ENCODE results near the gene RINT1. TPM values are rescaled to one million over a fixed set of nuclear protein-coding genes. Genes with fewer than 3 reads are reported as not detected.

The RINT1 gene
- total and polyA plus RNA-seq, 2 of the 13 experiments (the other 11 are each of a cell fraction or from before 2014, with no cell fraction given) = 14.7 to 19.3 TPM

- TF ChIP-seq NFAT5 (CRISPR knock-in tag; IDR thresholded peaks at IDR 0.05) (peak; percentile 87), ZBTB25 (CRISPR knock-in tag; IDR thresholded peaks at IDR 0.05) (no peak; the same call in 1 of the 2 replicates), ZNF609 (CRISPR knock-in tag; IDR thresholded peaks at IDR 0.05; ENCODE audit: borderline replicate concordance) (no peak; the same call in 1 of the 2 replicates), PPARG (CRISPR knock-in tag; conservative IDR thresholded peaks at IDR 0.05) (no peak), ZNF800 (CRISPR knock-in tag; IDR thresholded peaks at IDR 0.05) (peak; percentile 51; the same call in 1 of the 2 replicates), ZNF775 (CRISPR knock-in tag; IDR thresholded peaks at IDR 0.05; ENCODE audit: borderline replicate concordance) (no peak), FOXK1 (CRISPR knock-in tag; IDR thresholded peaks at IDR 0.05; ENCODE audit: borderline replicate concordance, low read depth) (no peak), KDM3A (CRISPR knock-in tag; IDR thresholded peaks at IDR 0.05; ENCODE audit: low read depth) (0 out of 2 replicates have a peak, but pooled peaks have one; percentile 17), THAP7 (CRISPR knock-in tag; IDR thresholded peaks at IDR 0.05) (no peak), SNAPC2 (CRISPR knock-in tag; IDR thresholded peaks at IDR 0.05) (no peak), E2F1 (CRISPR knock-in tag; IDR thresholded peaks at IDR 0.05) (no peak; the same call in none of the 2 replicates), PHF8 (CRISPR knock-in tag; IDR thresholded peaks at IDR 0.05) (peak; percentile 93), SSRP1 (CRISPR knock-in tag; IDR thresholded peaks at IDR 0.05) (no peak)
Measured at GRCh38 chr7:105521717-105522463, 10.1 kb upstream of the RINT1 start, which contains the start of gene PUS7 (continued).
